ENCODE data around the gene GJB1. TPM values are rescaled to one million over a fixed set of nuclear protein-coding genes. Genes with fewer than 3 reads are reported as not detected.

GJB1 gene
- total RNA-seq, 1 experiment from 2014 or later, result not detected

GRCh38 chrX:71256051-71256450, 33.0 kb downstream of the GJB1 start:
- Mint-ChIP-seq H3K9me3 (peaks cover 49 to 66% of the 10 kb centered on the region in 2 experiments), H3K4me1 (peaks cover 10 to 25% of the 10 kb centered on the region in 2 experiments), H3K36me3 (ENCODE audit: insufficient read depth in 1 of 3, low read depth in 3 of 3) (peaks cover 3 to 14% (median 4%) of the 10 kb centered on the region in 3 experiments), H3K4me3 (peak overlapping the region; percentile 93 to 95), H3K27me3 (ENCODE audit: low read depth) (no peaks in the 10 kb centered on the region), H3K27ac (peak overlapping the region in 1 of 3 experiments; percentile 92; a peak in 1 of 7 replicates)
- no peak for TF ChIP-seq CTCF (conservative IDR thresholded peaks at IDR 0.05)
- H4K20me1 ChIP-seq (ENCODE audit: control insufficient read depth, insufficient read depth, insufficient read length), result no peaks in the 10 kb centered on the region
- H3K79me2 ChIP-seq (ENCODE audit: insufficient read depth, low read length), result peaks cover 2% of the 10 kb centered on the region; the same call in 1 of the 2 replicates
- H3K4me2 ChIP-seq (ENCODE audit: insufficient read depth, insufficient read length, low read length), result peak overlapping the region; percentile 64
- H3K4me1 ChIP-seq (ENCODE audit: insufficient read depth, low read length), result no peaks in the 10 kb centered on the region
- no peak overlapping the region for H3K4ac ChIP-seq (ENCODE audit: low read depth, low read length)
- no peak overlapping the region for H2BK20ac ChIP-seq (ENCODE audit: low read depth, low read length, poor library complexity, severe bottlenecking)
- H4K91ac ChIP-seq (ENCODE audit: insufficient read length, low read depth, low read length), result no peak overlapping the region
- H4K5ac ChIP-seq (ENCODE audit: insufficient read length, low read depth, low read length), result no peak overlapping the region
- no peak overlapping the region for H2AFZ ChIP-seq (ENCODE audit: low read length)
- peaks cover 10% of the 10 kb centered on the region for H3K23me2 ChIP-seq (ENCODE audit: insufficient read length, low read depth, low read length, poor library complexity, severe bottlenecking)
- H3K18ac ChIP-seq (ENCODE audit: insufficient read length, low read depth, low read length), result no peak overlapping the region
- H3K14ac ChIP-seq (ENCODE audit: insufficient read depth, low read length), result no peak overlapping the region
- no peak overlapping the region for H2BK12ac ChIP-seq (ENCODE audit: insufficient read length, low read depth, low read length)
- no peak for DNase-seq
- H3K79me1 ChIP-seq (ENCODE audit: insufficient read depth, low read depth, low read length, poor library complexity, severe bottlenecking), result no peaks in the 10 kb centered on the region
- no peak overlapping the region for H2BK15ac ChIP-seq (ENCODE audit: low read depth, low read length)
- H3K23ac ChIP-seq (ENCODE audit: insufficient read length, low read depth, low read length), result no peak overlapping the region
- no peak overlapping the region for H4K8ac ChIP-seq (replicated peaks; ENCODE audit: insufficient read length, low read depth, low read length)
- no peak overlapping the region for H3K27ac ChIP-seq (ENCODE audit: insufficient read length, low read depth, low read length)
- no peak overlapping the region for H2BK120ac ChIP-seq (ENCODE audit: low read depth, low read length, poor library complexity, severe bottlenecking)
- no peaks in the 10 kb centered on the region for H3K27me3 ChIP-seq (ENCODE audit: insufficient read depth, low read length)
- H2AK5ac ChIP-seq (ENCODE audit: insufficient read length, low read length), result no peak overlapping the region
- no peak overlapping the region for H3K56ac ChIP-seq (ENCODE audit: insufficient read length, low read depth, low read length)
- no peak overlapping the region for H2BK5ac ChIP-seq (ENCODE audit: insufficient read length, low read length)
- no peak overlapping the region for H3T11ph ChIP-seq (ENCODE audit: low read length)
- no peak overlapping the region for H3K9ac ChIP-seq (ENCODE audit: extremely low read depth, insufficient read length, low read length)
- H3K9me3 ChIP-seq (ENCODE audit: control insufficient read depth, low read depth, low read length), result no peaks in the 10 kb centered on the region
- WGBS (ENCODE audit: extremely low coverage, insufficient read length, low lambda C conversion rate), result no CpG with 5 or more reads among the region's 6 CpGs

Measured in H9 (cell line).